ENCODE measurements around the gene USP32.
A peak's percentile ranks its signal among the peaks of the same experiment; 100 is the strongest.
"Not testable (repeated sequence)": the region's sequence is repeated elsewhere in the genome, so short reads cannot be mapped to it uniquely, and the experiment has no call there.

USP32 gene

GRCh38 chr17:60332574-60332973 lies 59.4 kb downstream of the USP32 start:
- DNase-seq (ENCODE audit: low read depth in 2 of 2): peak; percentile 15 to 17

- DNase-seq (ENCODE audit: low read depth in 2 of 2): peak in 1 of 2 experiments; percentile 21
Observed at GRCh38 chr17:60330731-60331130, 61.2 kb downstream of the USP32 start.

- DNase-seq (ENCODE audit: low read depth in 2 of 2): no peak
Observed at GRCh38 chr17:60328679-60329078, 63.3 kb downstream of the USP32 start.

GRCh38 chr17:60327901-60328273 lies 64.0 kb downstream of the USP32 start:
- no peak for DNase-seq (ENCODE audit: low read depth in 2 of 2)

GRCh38 chr17:60327134-60327900 lies 64.6 kb downstream of the USP32 start:
- no peak for DNase-seq (ENCODE audit: low read depth in 2 of 2)

- no peak for DNase-seq (ENCODE audit: low read depth in 2 of 2)
Observed at GRCh38 chr17:60326702-60327101, 65.2 kb downstream of the USP32 start.

GRCh38 chr17:60325730-60326524 lies 66.0 kb downstream of the USP32 start:
- DNase-seq (ENCODE audit: low read depth in 2 of 2): no peak

- no peak for DNase-seq (ENCODE audit: low read depth in 2 of 2)
Observed at GRCh38 chr17:60323754-60324153, 68.2 kb downstream of the USP32 start.

- DNase-seq (ENCODE audit: low read depth in 2 of 2): no peak
Observed at GRCh38 chr17:60322056-60322387, 69.9 kb downstream of the USP32 start.

- no peak for DNase-seq (ENCODE audit: low read depth in 2 of 2)
Observed at GRCh38 chr17:60321336-60322055, 70.4 kb downstream of the USP32 start.

GRCh38 chr17:60318830-60319229 lies 73.1 kb downstream of the USP32 start:
- DNase-seq (ENCODE audit: low read depth in 2 of 2): no peak

- no peak for DNase-seq (ENCODE audit: low read depth in 2 of 2)
Observed at GRCh38 chr17:60318326-60318725, 73.6 kb downstream of the USP32 start.

- no peak for DNase-seq (ENCODE audit: low read depth in 2 of 2)
Observed at GRCh38 chr17:60315650-60316049, 76.3 kb downstream of the USP32 start.

GRCh38 chr17:60314900-60315299 lies 77.0 kb downstream of the USP32 start:
- DNase-seq (ENCODE audit: low read depth in 2 of 2): not testable (repeated sequence)

GRCh38 chr17:60314423-60314822 lies 77.5 kb downstream of the USP32 start:
- DNase-seq (ENCODE audit: low read depth in 2 of 2): no peak

- DNase-seq (ENCODE audit: low read depth in 2 of 2): peak; percentile 42 to 52
Observed at GRCh38 chr17:60311936-60312335, 80.0 kb downstream of the USP32 start.

GRCh38 chr17:60311186-60311585 lies 80.7 kb downstream of the USP32 start:
- no peak for DNase-seq (ENCODE audit: low read depth in 2 of 2)

GRCh38 chr17:60305141-60305540 lies 86.8 kb downstream of the USP32 start:
- no peak for DNase-seq (ENCODE audit: low read depth in 2 of 2)

- DNase-seq (ENCODE audit: low read depth in 2 of 2): no peak
Observed at GRCh38 chr17:60304502-60304901, 87.4 kb downstream of the USP32 start.

- DNase-seq (ENCODE audit: low read depth in 2 of 2): no peak
Observed at GRCh38 chr17:60303406-60304099, 88.4 kb downstream of the USP32 start.

- DNase-seq (ENCODE audit: low read depth in 2 of 2): no peak
Observed at GRCh38 chr17:60301649-60302048, 90.3 kb downstream of the USP32 start.

- no peak for DNase-seq (ENCODE audit: low read depth in 2 of 2)
Observed at GRCh38 chr17:60300949-60301348, 91.0 kb downstream of the USP32 start.

Measured in fibroblast of skin of left biceps (primary cell).